TTC549 (cell line): ENCODE measurements around the gene PFKP.
"Not testable (repeated sequence)": the region's sequence is repeated elsewhere in the genome, so short reads cannot be mapped to it uniquely, and the experiment has no call there.

Source experiments
- FAIRE-seq: peaks from 2 replicates; lab custom pipeline; 2012; peaks lifted over from hg19 to GRCh38; lab: Jason Lieb, UNC

The PFKP gene

DNA sequence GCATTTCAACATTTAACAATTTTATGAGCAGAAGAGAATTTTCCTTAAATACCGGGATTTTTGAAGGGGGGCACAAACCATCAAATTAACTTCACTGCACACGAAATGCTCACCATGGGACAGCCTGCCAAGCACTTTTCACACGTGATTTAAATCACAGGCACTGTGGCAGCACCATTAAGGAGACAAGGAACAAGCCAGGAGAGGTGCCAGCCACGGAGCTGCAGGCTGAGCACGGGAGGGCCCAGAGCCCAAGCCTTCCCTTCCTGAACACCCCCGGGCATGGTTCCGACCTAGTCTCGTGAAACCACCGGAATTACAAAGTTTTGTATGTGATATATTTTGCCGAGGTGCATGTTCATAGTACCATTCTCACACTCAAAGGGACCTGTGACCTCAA is 91.8 kb downstream of the PFKP start:
- FAIRE-seq, result no peak

DNA sequence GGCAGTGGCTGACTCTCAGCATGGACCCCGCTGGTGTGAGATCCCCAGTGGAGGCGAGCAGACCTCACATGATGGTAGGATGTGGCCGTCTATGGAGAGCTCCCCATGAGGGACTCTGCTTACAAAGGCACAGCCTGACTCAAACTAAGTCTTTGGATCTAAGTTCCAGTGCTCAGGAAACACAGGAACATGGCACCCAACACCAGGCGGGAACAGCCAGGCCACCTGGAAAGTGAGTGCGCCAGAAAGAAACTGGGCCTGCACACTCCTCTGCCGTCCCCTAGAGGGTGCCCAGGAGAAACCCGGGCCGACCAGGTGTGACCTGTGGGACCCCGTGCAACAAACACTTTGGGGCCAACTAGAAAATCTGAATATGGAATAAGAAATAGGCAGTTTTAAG is 95.2 kb downstream of the PFKP start:
- no peak for FAIRE-seq

DNA sequence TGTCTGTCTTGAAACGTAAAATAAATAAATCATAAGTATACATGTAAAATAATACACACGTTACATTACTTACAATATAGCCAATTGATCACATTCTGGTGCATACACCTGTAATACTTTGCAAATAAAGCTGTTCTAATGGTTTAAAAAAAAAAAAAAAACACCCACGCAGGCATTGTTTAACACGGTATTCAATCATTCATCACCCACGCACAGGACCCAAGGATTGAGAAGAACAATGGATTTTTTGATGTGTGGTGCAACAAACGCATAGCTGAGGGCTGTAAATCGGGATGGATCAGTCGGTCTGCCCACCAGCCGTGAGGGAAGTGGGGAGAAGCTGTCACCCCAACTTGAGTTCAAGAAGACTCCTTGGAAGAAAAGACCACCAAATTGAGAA is 96.5 kb downstream of the PFKP start:
- FAIRE-seq, result no peak

DNA sequence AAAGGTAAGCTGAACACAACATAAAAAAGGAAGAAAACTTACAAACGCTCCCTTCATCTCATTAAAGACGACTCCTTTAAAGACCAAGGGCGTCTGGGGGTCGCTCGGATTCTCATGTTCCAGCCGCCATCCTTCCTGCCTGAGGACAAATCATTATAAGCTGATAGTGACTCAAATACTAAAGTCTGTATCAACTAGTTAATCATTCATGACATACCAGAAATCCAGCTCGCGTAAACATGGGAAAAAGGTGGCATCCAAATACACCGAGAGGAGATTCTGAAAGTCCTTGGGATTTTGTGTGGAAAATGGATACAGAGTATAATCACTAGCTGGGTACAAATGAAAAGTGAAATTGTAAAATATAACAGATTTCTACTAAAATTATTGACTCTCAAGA is 97.8 kb downstream of the PFKP start:
- no peak for FAIRE-seq

DNA sequence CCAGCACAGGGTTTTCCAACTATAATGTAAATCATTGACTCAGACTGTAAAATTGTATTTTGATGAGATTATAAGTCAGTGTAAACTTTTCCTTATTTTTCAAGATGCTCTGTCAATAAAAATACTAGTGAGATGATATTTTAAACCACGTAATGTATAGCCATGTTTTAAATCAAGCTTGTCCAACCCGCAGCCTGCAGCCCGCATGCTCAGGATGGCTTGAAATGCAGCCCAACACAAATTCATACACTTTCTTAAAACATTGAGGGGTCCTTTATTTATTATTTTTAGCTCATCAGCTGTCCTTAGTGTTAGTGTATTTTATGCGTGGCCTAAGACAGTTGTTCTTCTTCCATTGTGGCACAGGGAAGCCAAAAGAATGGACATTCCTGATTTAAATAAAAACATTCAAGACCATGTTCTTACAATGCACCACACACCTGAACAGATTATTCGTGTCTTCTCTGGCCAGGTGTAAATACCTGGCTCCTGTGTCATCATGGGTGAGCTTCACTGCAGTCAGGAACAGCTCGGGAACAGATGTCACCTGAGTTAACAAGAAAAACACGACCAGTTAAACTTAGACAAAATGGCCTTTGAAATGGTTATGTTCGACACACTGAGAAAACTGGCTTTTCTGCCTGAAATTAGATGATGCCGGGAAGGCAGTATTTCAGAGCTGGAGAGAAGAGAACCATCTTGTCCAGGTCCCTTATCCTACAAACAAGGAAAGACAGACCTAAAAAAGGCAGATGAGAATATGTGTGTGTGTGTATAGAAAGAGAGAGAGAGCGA is 99.3 kb downstream of the PFKP start:
- FAIRE-seq, result no peak

DNA sequence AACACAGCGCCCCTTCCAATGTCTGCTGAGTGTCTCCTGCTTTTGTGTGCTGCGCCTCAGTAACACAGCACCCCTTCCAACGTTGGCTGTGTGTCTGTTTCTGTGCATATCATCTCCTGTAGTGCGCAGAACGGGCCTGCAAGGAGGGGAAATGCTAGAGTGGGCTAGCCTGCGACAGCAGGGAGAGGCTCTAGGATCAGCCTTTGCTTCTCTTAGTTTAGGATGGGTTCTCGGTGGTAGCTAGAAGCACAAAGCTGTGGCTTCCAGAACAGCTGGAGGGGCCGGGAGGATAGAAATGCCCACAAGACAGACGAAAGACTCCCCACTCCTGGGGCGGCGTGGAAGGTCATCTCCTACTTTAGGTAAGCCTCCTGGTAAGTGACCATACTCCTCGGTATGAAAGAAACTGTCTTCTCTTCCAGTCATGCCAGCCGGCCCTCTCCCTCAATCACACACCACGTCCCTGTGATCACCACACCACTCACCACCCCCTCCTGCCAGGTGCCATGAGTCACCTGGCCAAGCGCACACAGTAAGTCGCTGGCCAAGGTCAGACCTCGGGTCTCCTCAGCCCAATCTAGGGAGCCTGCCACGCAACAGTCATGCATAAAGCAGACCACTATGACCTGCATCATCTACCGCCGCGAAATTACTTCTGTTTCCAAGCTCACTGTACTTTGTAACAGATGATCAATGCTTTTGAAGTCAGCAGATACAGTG is 100.4 kb downstream of the PFKP start:
- no peak for FAIRE-seq

DNA sequence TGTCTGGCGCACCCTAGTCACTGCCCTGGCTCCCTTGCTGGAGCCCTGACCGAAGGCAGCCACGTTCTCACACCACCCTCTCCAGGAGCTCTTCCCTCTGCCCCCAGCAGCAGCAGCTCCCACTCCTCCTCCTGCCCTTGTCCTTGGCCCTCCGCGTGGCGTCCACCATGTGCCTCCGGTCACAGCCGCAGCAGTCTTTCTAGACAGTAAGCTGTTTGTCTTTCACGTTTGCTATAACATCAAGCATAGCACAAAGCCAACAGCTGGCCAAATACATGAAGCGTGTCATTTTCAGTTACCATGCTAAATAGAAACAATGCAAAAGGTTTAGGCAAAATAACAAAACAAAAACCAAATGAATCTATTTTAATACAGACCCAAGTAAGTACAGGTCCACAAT is 101.9 kb downstream of the PFKP start:
- FAIRE-seq, result no peak

DNA sequence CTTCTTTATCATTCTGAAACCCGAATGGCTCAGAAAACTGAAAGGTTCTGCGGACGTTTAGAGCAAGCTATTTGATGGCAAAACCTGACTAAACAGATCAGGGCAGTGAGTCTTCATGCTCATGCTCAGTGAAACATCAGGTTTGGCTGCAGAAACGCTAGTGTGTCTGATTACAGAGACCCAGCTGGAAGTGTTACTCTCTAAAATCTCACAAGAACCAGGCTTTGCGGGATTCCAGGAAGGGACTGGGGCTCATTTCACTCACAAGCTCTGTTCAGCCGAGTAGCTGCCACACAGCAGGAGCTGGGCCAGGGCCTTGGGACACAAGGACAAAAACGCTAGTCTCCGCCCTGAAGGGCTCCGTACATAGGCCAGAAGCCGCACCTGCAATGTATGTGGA is 102.3 kb downstream of the PFKP start:
- FAIRE-seq, result no peak

DNA sequence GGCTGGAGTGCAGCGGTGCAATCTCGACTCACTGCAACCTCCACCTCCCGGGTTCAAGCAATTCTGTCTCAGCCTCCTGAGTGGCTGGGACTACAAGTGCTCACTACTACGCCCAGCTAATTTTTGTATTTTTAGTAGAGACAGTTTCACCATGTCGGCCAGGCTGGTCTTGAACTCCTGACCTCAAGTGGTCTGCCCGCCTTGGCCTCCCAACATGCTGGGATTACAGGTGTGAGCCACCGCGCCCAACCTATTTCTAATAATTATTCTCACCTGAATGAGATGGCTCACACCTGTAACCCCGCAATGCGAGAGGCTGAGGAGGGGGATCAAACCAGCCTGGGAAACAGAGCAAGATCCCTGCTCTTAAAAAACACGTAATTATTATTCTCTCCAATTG is 104.1 kb downstream of the PFKP start:
- not testable (repeated sequence) for FAIRE-seq

DNA sequence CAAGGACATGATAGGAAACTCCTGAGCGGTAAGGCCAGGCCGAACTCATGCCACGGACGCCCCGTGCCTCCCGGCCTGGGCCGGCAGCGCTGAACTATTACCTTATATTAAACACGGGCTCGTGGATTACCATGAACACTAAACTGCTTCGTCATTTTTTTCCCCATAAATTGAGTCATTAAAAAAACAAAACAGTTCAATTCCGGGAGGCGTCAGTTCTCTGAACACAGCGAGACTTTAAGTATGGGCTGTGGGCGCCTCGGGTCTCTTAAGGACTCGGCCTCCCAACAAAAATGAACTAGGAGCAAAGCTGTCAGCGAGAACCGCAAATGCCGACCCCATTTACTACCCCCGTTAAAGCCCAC is 104.7 kb downstream of the PFKP start:
- FAIRE-seq, result no peak

DNA sequence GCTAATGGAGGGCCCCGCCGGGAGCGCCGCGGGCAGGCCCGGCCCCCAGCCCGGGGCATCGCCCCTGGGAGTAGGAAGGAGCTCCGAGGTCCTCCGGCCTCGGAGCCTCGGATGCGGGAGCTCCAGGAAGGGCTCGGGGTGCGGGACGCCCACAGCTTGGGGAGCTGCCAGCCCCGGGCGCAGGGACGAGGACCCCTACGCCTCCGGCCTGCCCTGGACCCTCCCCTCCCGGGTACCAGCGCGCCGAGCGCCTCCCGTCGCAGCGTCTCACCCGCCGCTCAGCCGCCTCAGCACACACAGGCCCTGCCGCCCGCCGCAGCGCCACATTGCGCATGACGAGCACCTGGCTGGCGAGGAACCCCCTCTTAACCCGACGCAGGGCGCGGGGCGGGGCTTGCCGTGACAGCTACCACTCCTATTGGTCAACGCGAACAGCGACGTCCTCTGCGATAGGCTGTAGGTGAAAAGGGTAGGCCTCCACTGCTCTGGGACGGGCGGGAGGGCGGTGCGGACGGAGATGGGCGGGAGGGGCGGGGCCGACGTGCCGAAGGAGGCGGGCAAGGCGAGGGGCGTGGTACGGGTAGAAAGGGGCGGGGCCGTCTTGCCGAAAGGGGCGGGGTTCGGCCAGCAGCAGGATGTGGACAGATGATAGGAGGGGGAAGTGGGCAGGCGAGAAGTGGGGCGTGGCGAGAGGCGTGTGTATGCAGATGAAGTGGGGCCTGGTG is 105.3 kb downstream of the PFKP start, which contains the start of gene PITRM1:
Gene PITRM1 (minus strand): TSS at position 337 of the 725 bp plus-strand sequence. CDS start 10 bp downstream, at position 327.
- FAIRE-seq, result no peak

DNA sequence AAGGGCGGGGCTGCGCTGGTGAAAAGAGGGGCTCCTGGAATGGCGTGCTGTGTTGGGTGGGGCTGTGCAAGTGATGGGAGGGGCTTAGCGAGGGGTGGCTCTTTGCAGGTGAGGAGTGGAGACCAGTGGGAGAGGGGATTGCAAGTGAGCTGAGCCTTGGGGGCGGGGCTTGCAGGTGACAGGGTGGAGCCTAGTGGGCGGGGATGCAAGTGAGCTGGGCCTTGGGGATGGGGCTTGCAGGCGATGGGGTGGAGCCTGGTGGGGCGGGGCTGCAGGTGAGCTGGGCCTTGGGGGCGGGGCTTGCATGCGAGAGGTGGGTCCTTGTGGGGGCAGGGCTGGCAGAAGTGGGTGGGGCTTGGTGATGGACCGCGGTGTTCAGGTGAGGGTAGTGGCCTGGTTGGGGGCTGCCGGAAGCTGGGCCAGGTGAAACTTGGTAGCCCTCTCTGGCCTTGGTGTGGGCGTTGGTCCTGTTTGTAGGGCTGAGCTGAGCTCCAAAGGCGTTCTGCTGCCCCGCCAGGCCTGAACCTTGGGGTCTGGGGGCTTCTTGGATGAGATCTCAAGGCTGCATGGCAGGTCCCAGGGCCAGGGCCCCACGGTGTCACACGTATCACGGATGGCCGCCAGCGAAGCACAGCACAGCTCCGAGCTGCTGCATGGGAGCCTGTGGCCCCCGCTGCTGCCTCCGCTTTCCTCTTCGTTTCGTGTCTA is 106.0 kb downstream of the PFKP start:
- no peak for FAIRE-seq

DNA sequence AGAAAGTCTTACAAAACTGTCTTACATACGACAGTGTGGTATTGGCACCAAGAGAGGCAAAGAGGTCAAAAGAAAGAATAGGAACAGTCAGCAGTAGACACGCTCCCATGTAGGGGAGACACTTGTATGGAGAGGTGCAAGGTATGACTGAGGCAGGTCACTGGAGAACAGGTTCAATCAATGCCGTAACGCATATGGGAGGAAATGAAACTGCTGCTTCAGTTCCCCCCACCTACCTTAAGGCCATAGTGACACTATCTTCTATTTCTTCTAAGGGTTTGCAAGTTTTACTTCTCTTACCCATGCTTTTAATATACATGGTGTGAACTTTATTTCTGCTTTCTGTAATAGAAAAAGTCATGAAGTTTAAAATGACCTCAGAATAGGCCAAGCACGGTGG is 110.7 kb downstream of the PFKP start:
- FAIRE-seq, result no peak

DNA sequence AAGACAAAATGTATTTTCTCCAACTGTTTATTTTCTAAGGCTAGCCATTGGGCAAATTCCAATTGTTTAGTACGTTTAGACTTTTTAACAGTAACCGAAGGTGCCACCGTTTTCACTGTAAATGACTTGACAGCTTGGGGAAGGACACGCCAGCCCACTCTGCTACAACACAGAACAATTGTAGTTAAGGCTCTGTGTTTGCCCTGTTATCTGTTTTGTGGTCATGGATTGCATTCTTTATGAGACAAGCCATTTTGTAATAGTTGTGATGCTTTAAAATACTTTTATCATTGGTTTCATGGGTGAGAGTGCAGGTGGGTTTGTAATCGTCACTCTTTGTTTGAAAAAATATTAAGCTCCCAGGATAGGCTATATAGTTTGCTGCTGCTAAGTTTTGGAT is 111.8 kb downstream of the PFKP start:
- no peak for FAIRE-seq

DNA sequence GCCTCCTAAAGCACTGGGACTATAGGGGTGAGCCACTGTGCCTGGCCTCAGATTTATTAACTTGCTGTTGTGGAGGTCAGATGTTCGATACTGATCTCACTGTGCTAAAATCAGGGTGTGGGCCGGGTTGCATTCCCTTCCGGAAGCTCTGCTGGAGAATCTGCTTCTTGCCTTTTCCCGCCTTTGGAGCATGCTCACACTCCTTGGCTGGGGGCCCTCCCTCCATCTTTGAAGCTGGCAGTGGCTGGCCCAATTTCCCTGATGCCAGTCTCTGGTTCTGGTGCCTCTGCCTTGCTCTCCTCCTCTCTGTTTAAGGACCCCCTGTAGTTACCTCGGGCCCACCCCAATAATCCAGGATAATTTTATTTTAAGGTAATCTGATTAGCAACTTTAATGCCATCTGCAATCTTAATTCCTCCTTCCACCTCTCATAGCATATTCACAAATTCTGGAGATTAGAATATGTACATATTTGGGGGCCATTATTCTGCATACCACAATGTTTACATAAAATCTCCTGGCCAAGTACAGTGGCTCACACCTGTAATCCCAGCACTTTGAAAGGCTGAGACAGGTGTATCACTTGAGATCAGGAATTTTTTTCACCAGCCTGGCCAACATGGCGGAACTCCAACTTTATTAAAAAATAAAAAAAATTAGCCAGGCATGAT is 113.1 kb downstream of the PFKP start:
- FAIRE-seq, result no peak

DNA sequence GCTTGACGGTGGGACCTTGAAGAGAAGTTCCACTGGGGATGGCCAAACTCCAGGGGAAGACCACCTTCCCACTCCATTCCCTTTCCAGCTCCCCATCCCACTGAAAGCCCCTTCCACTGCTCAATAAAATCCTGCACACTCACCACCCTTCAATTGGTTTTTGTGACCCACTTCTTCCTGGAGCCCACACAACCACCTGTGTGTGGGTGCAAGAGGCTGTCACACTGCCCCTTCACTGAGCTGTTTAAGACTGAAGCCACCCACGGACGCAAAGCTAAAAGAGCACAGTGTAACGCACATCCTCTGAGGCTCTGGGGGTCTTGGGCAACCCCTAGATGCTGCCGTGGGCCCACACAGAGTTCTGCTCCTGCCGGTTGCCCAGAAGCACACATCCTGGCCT is 118.0 kb downstream of the PFKP start:
- no peak for FAIRE-seq

DNA sequence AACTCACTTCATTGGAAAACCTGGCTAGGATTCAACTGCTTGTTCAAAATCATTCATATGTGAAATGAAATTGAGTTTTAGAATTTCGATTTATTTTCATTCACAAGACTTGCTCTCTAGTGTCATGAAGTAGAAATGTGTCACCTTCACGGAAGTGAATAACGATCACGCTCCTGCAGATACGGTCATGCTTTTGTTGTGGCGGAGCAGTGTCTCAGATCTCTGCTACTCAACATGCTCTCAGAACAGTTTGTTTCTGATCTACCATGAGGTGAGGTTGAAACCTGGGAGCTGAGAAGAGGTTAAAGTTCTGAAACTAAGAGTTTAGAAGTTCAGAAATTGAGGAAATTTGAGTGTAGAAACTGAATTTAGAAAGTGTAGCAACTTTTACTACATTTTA is 119.0 kb downstream of the PFKP start:
- no peak for FAIRE-seq
